HG03025 (cell line): ENCODE data around the gene USP13.
A peak's percentile ranks its signal among the peaks of the same experiment; 100 is the strongest.
"Not testable (repeated sequence)": the region's sequence is repeated elsewhere in the genome, so short reads cannot be mapped to it uniquely, and the experiment has no call there.

ENCODE experiments used
- ATAC-seq: cut with Tn5 transposase; IDR thresholded peaks from one replicate; pipeline ENCODE4 v1.9.1; 2021; ENCODE audit warnings: mild to moderate bottlenecking, moderate library complexity; ENCODE audit not compliant: unreplicated experiment, low FRiP score

Gene USP13

GRCh38 chr3:179652447-179653095 lies at the start of gene USP13:
USP13 (plus strand) TSS chr3:179653040; CDS start chr3:179653226, 186 bp downstream.
- peak; percentile 61 for ATAC-seq

- no peak for ATAC-seq
Measured at GRCh38 chr3:179603321-179603720, 49.5 kb upstream of the USP13 start.

- ATAC-seq: no peak
Measured at GRCh38 chr3:179603831-179604230, 49.0 kb upstream of the USP13 start.

GRCh38 chr3:179604321-179605078 lies 48.3 kb upstream of the USP13 start, which contains the start of the genes MRPL47 and NDUFB5:
MRPL47 (minus strand) TSS chr3:179604638; CDS start chr3:179604624, 14 bp downstream.
NDUFB5 (plus strand) TSS chr3:179604794; CDS start chr3:179604816, 22 bp downstream.
- ATAC-seq: peak; percentile 96

- ATAC-seq: peak; percentile 25
Measured at GRCh38 chr3:179606534-179607085, 46.2 kb upstream of the USP13 start.

GRCh38 chr3:179608931-179609720 lies 43.7 kb upstream of the USP13 start:
- peak; percentile 53 for ATAC-seq

GRCh38 chr3:179610066-179610465 lies 42.8 kb upstream of the USP13 start:
- no peak for ATAC-seq

- no peak for ATAC-seq
Measured at GRCh38 chr3:179613807-179614206, 39.0 kb upstream of the USP13 start.

GRCh38 chr3:179615458-179616173 lies 37.2 kb upstream of the USP13 start:
- no peak for ATAC-seq

- no peak for ATAC-seq
Measured at GRCh38 chr3:179622023-179622422, 30.8 kb upstream of the USP13 start.

- no peak for ATAC-seq
Measured at GRCh38 chr3:179624451-179624850, 28.4 kb upstream of the USP13 start.

GRCh38 chr3:179630753-179631451 lies 21.9 kb upstream of the USP13 start:
- no peak for ATAC-seq

- no peak for ATAC-seq
Measured at GRCh38 chr3:179640469-179640868, 12.4 kb upstream of the USP13 start.

GRCh38 chr3:179642871-179643270 lies 10.0 kb upstream of the USP13 start:
- ATAC-seq: no peak

- ATAC-seq: not testable (repeated sequence)
Measured at GRCh38 chr3:179643837-179644236, 9.0 kb upstream of the USP13 start.

GRCh38 chr3:179646177-179646576 lies 6.7 kb upstream of the USP13 start:
- ATAC-seq: no peak

- ATAC-seq: no peak
Measured at GRCh38 chr3:179651687-179652446, 973 bp upstream of the USP13 start.

GRCh38 chr3:179653096-179653797 lies 407 bp downstream of the USP13 start:
- ATAC-seq: peak; percentile 57
